Tibial nerve (tissue), 4 donors: Measurements from ENCODE around the gene LRRC27. TPM values are rescaled to one million over a fixed set of nuclear protein-coding genes. Genes with fewer than 3 reads are reported as not detected.

Experiments
- DNase-seq, 2 donors: peaks; one replicate each; pipeline ENCODE4 v3.0.0-alpha.2; 2019; ENCODE audit warnings: low spot score in 2 of 2
- H3K27ac ChIP-seq, 4 donors: fragments of 200-600 bp; sonication (generic) in 3 of 4; one replicate each; pipeline ENCODE4 v1.5.1; 2017 to 2019; ENCODE audit warnings: mild to moderate bottlenecking in 1 of 4
- H3K27me3 ChIP-seq, 2 donors: fragments of 200-600 bp; sonication (generic) in 1 of 2; one replicate each; pipeline versions ENCODE4 v1.5.1 to v1.6.0; 2017 to 2019
- H3K36me3 ChIP-seq, 3 donors: fragments of 200-600 bp; sonication (generic); one replicate each; pipeline ENCODE4 v1.5.1; 2018 to 2019
- H3K4me1 ChIP-seq, 4 donors: fragments of 200-600 bp; sonication (generic) in 3 of 4; one replicate each; pipeline ENCODE4 v1.5.1; 2017 to 2019
- H3K4me3 ChIP-seq, 4 donors: fragments of 200-600 bp; sonication (generic) in 3 of 4; one replicate each; pipeline ENCODE4 v1.5.1; 2017 to 2019; ENCODE audit warnings: mild to moderate bottlenecking in 1 of 4, moderate library complexity in 1 of 4
- H3K9me3 ChIP-seq, 4 donors: fragments of 200-600 bp; sonication (generic) in 3 of 4; one replicate each; pipeline ENCODE4 v1.5.1; 2017 to 2019
- EP300 ChIP-seq, 2 donors: sonication (generic); formaldehyde crosslinking; IDR thresholded peaks; one replicate each; pipeline ENCODE4 v1.6.1; 2017; ENCODE audit warnings: antibody characterized with exemption in 2 of 2, mild to moderate bottlenecking in 1 of 2
- POLR2A ChIP-seq, 2 donors: fragments of 450-650 bp; IDR thresholded peaks; one replicate each; pipeline ENCODE4 v1.6.1; 2017; ENCODE audit warnings: antibody characterized with exemption in 2 of 2, mild to moderate bottlenecking in 2 of 2, moderate library complexity in 2 of 2
- WGBS, 2 donors: methylation state at CpG; one replicate each; pipeline ENCODE4 v1.1.5; 2018; 5-methylcytosine and 5-hydroxymethylcytosine counted together
- total RNA-seq, 4 donors: library from RNA; depleted of rRNA; stranded (reverse); fragments of >200 nt; gene quantifications; one replicate each; pipeline ENCODE4 v1.1.0, GENCODE V29; 2016
- TF ChIP-seq, protein P1 (sequence below), 5 experiments: fragments of 200-600 bp in 3 of 5; fragments of 450-650 bp in 2 of 5; sonication (generic) in 3 of 5; IDR thresholded peaks; one replicate each; pipeline ENCODE4 v1.5.1; 2016 to 2019; ENCODE audit warnings: antibody characterized with exemption in 5 of 5, mild to moderate bottlenecking in 3 of 5, moderate library complexity in 2 of 5

LRRC27 gene
- total RNA-seq, 4 donors from 2014 or later, result 10.1 to 21.6 (median 17.9) TPM

DNA sequence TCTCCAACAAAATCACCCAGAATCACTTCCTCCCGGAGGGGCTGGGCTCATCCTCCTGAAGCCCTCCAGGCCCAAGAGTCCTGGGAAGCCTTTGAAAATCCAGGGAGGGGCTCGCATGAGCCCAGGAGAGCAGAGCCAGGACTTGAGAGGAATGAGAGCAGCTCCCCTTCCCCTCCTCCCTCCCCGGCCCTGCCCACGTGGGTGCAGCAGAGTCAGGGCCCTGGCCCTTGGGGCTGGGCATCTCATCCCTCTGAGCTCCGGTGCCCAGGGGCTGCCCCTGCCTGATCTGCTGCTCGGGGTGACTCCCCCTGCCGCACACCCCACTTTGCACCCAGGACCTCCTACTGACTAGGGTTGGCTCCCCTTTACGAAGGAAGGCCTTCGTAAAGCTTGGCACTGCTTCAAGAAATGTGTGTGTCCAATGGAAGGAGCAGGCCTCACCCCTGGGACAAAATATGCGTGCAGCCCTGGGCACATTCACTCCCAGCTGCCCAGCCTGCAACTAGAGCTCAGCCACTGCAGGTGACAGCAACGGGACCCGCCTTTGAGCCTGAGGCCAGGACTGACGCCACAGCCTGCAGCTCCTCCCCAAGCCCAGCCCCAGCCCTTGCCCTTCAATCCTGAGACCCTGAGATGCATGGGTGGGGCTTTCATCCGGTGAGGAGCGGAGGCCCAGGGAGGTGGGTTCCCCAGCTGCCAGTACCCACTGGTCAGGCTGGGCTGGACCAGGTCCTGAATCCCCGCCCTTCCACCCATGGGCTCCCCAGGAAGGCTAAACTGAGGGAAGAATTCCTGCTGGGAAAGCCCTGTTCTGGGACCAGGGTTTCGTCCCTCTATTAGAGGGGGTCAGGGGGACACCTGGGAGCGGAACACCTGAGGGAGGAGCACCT is 86.8 kb downstream of the LRRC27 start:
- Histone ChIP-seq H3K9me3 (no peaks in the 10 kb centered on the region), H3K27me3 (no peaks in the 10 kb centered on the region), H3K4me3 (no peak overlapping the region), H3K36me3 (peaks cover 0 to 7% (median 0%) of the 10 kb centered on the region in 3 donors), H3K27ac (peak overlapping the region; percentile 37 to 94 (median 86)), H3K4me1 (peaks cover 8 to 78% (median 57%) of the 10 kb centered on the region in 4 donors)
- 36 to 58% methylated on average over 7 to 14 of the region's 18 CpGs for WGBS, 2 donors
- no peak for DNase-seq
- TF ChIP-seq POLR2A (IDR thresholded peaks at IDR 0.05) (no peak), EP300 (IDR thresholded peaks at IDR 0.05) (no peak)
- TF ChIP-seq, protein P1, sequence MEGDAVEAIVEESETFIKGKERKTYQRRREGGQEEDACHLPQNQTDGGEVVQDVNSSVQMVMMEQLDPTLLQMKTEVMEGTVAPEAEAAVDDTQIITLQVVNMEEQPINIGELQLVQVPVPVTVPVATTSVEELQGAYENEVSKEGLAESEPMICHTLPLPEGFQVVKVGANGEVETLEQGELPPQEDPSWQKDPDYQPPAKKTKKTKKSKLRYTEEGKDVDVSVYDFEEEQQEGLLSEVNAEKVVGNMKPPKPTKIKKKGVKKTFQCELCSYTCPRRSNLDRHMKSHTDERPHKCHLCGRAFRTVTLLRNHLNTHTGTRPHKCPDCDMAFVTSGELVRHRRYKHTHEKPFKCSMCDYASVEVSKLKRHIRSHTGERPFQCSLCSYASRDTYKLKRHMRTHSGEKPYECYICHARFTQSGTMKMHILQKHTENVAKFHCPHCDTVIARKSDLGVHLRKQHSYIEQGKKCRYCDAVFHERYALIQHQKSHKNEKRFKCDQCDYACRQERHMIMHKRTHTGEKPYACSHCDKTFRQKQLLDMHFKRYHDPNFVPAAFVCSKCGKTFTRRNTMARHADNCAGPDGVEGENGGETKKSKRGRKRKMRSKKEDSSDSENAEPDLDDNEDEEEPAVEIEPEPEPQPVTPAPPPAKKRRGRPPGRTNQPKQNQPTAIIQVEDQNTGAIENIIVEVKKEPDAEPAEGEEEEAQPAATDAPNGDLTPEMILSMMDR (IDR thresholded peaks at IDR 0.05), result no peak

DNA sequence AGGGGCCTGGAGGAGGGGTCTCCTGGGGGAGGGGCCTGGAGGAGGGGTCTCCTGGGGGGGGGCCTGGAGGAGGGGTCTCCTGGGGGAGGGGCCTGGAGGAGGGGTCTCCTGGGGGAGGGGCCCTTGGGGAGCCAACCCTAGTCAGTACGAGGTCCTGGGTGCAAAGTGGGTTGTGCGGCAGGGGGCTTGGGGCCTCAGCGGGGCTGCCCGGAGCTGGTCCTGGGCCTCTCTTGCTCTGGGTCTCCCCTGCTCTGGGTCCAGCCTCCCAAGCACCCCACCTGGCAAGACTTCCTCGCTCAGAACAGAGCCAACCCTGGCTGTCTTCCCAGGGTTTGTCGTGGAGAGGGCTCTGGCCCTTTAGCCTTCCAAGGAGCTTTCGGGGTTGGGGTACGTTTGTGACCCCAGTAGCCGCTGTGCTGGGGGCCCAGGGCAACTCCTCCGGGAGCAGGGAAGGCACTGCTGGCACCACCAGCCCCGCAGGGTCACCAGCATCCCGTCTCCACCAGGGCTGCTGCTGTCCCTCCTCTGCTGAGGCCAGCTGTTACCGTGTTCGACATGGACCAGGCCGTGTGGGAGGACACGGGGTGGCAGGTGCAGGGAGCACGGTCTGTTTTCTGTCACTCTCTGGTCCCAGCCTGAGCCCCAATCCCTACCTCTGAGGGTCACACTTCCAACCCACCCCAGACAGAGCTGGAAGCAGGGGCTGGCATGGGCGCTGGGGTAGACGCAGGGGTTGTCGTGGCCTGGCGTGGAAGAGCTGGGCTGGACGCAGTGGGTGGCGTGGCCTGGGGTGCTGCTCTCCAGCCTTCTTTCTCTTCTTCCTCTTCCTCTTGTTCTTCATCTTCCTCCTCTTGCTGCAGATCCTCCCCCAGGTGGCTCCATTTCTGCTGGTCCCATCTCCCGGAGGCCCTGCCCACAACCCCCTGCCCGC is 87.8 kb downstream of the LRRC27 start:
- no peak for TF ChIP-seq POLR2A (IDR thresholded peaks at IDR 0.05)
- TF ChIP-seq EP300 (IDR thresholded peaks at IDR 0.05), result no peak
- TF ChIP-seq, protein P1 (IDR thresholded peaks at IDR 0.05), result no peak
- no peaks in the 10 kb centered on the region for H3K27me3 ChIP-seq
- WGBS, 2 donors, result 80 to 83% methylated on average over 19 to 25 of the region's 25 CpGs
- peak overlapping the region; percentile 83 to 97 (median 90) for H3K27ac ChIP-seq
- no peak for DNase-seq
- H3K9me3 ChIP-seq, result no peaks in the 10 kb centered on the region
- H3K4me1 ChIP-seq, result peaks cover 8 to 68% (median 55%) of the 10 kb centered on the region in 4 donors
- H3K4me3 ChIP-seq, result no peak overlapping the region
- H3K36me3 ChIP-seq, result peaks cover 0 to 7% (median 0%) of the 10 kb centered on the region in 3 donors

DNA sequence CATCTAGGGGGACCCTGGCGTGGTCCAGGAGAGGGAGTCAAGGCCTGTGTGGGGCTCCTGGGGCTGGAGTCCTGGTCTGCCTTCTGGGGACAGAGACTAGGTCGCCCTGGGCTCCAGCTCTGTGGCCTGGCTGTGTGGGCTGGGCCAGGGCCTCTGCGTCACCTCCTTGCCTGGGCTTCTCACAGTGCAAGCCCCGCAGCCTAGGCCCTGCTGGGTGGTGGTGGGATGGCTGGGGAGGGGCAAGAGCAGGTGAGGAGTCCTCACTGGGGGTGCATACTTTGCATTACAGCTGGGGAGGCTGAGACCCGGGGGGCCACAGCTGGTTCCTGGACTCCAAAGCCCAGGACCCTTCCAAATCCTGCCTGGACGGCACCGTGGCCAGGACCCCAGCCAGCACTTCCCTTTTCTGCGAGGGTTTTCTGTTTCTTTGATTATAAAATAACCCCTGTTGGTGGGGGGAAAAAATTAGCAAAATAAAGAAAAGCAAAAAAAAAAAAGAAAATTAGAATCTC is 88.5 kb downstream of the LRRC27 start:
- WGBS, 2 donors, result 62 to 72% methylated on average over 6 to 8 of the region's 8 CpGs

DNA sequence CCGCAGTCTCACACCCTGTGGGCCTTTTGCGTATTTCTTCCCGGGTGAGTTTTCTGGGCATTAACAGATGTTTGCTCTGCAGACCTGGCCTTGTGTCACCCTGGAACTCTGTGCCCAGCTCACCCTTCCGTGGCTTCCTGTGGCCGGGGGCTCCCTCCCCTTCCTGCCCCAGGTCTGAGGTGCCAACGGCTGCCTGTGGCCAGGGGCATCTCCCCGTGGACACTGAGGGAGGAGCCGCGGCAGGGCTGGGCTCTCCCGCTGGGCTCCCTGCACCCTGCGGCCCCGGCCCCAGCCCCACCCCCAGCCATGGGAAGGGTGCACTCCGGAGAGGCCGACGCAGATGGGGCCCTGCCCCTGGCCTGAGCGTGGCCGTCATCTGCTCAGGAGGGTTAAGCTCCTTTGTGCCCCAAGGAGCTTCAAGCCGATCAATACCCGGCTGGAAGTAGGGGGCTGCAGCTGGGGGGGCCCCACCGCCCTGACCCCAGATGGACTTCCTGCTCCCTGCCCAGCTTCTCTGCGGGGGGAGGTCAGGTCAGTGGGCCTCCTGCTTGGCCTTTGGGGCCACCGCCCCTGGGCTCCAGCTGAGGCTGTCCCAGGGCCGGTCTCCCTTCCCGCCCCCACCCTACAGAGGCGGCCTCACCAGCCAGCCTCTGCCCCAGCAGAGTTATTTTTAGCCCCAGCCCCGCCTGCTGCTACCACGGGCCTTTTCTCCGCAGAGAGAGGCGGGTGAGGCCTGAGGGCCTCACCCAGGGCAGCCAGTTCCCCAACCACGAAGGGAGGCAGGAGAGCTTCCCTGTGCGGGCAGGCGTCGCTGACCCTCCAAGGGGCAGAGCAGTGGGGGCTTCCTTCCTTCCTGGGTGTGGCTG is 89.2 kb downstream of the LRRC27 start:
- DNase-seq, result peak; percentile 49 to 59
- Histone ChIP-seq H3K4me1 (peaks cover 8 to 68% (median 53%) of the 10 kb centered on the region in 4 donors), H3K36me3 (peaks cover 0 to 7% (median 0%) of the 10 kb centered on the region in 3 donors), H3K4me3 (peak overlapping the region in 2 of 4 donors; percentile 16 to 17), H3K9me3 (no peaks in the 10 kb centered on the region), H3K27ac (peak overlapping the region; percentile 83 to 97 (median 90)), H3K27me3 (no peaks in the 10 kb centered on the region)
- TF ChIP-seq POLR2A (IDR thresholded peaks at IDR 0.05) (peak in 1 of 2 donors; percentile 59), EP300 (IDR thresholded peaks at IDR 0.05) (peak in 1 of 2 donors; percentile 31)
- TF ChIP-seq, protein P1 (IDR thresholded peaks at IDR 0.05), result peak in 1 of 5 experiments; percentile 8
- WGBS, 2 donors, result 14 to 17% methylated on average over 22 to 23 of the region's 33 CpGs

More for the DNA sequence above, 88.5 kb downstream of the LRRC27 start:
- peaks cover 0 to 7% (median 0%) of the 10 kb centered on the region in 3 donors for H3K36me3 ChIP-seq
- H3K9me3 ChIP-seq, result no peaks in the 10 kb centered on the region
- H3K27me3 ChIP-seq, result no peaks in the 10 kb centered on the region
- H3K27ac ChIP-seq, result peak overlapping the region; percentile 83 to 97 (median 90)
- no peak for DNase-seq
- no peak overlapping the region for H3K4me3 ChIP-seq
- TF ChIP-seq EP300 (IDR thresholded peaks at IDR 0.05) (no peak), POLR2A (IDR thresholded peaks at IDR 0.05) (no peak)
- TF ChIP-seq, protein P1 (IDR thresholded peaks at IDR 0.05), result no peak
- H3K4me1 ChIP-seq, result peaks cover 8 to 68% (median 53%) of the 10 kb centered on the region in 4 donors
